ENCODE results near the gene UIMC1.

The UIMC1 gene

GRCh38 chr5:176881021-176881749, 125.4 kb downstream of the UIMC1 start:
- Mint-ChIP-seq H3K9me3 (no peaks in the 10 kb centered on the region), H3K4me1 (ENCODE audit: low read depth in 2 of 2) (peaks cover 3 to 10% of the 10 kb centered on the region in 2 donors), H3K4me3 (no peak overlapping the region), H3K27ac (no peak overlapping the region), H3K36me3 (ENCODE audit: insufficient read depth) (peaks cover 3% of the 10 kb centered on the region), H3K27me3 (peaks cover 34 to 61% of the 10 kb centered on the region in 2 donors)
- ATAC-seq (replicated peaks) (no peak), DNase-seq (no peak)

GRCh38 chr5:176880366-176881020, 126.1 kb downstream of the UIMC1 start:
- H3K27ac Mint-ChIP-seq: no peak overlapping the region
- peaks cover 10 to 17% of the 10 kb centered on the region in 2 donors for H3K4me1 Mint-ChIP-seq (ENCODE audit: low read depth in 2 of 2)
- no peaks in the 10 kb centered on the region for H3K9me3 Mint-ChIP-seq
- DNase-seq: no peak
- peaks cover 3% of the 10 kb centered on the region for H3K36me3 Mint-ChIP-seq (ENCODE audit: insufficient read depth)
- H3K4me3 Mint-ChIP-seq: no peak overlapping the region
- ATAC-seq (replicated peaks): no peak
- H3K27me3 Mint-ChIP-seq: peaks cover 40 to 68% of the 10 kb centered on the region in 2 donors

GRCh38 chr5:176879663-176880361, 126.8 kb downstream of the UIMC1 start:
- no peak for DNase-seq
- H3K9me3 Mint-ChIP-seq: no peaks in the 10 kb centered on the region
- H3K4me3 Mint-ChIP-seq: no peak overlapping the region
- peaks cover 44 to 75% of the 10 kb centered on the region in 2 donors for H3K27me3 Mint-ChIP-seq
- peaks cover 3% of the 10 kb centered on the region for H3K36me3 Mint-ChIP-seq (ENCODE audit: insufficient read depth)
- H3K27ac Mint-ChIP-seq: no peak overlapping the region
- ATAC-seq (replicated peaks): no peak
- H3K4me1 Mint-ChIP-seq (ENCODE audit: low read depth in 2 of 2): peaks cover 11 to 23% of the 10 kb centered on the region in 2 donors

GRCh38 chr5:176878906-176879662, 127.5 kb downstream of the UIMC1 start:
- no peak for DNase-seq
- ATAC-seq (replicated peaks): no peak
- Mint-ChIP-seq H3K4me3 (no peak overlapping the region), H3K36me3 (ENCODE audit: insufficient read depth) (peaks cover 4% of the 10 kb centered on the region), H3K9me3 (no peaks in the 10 kb centered on the region), H3K27me3 (peaks cover 44 to 75% of the 10 kb centered on the region in 2 donors), H3K4me1 (ENCODE audit: low read depth in 2 of 2) (peaks cover 11 to 20% of the 10 kb centered on the region in 2 donors), H3K27ac (no peak overlapping the region)

GRCh38 chr5:176878463-176878862, 128.1 kb downstream of the UIMC1 start:
- no peaks in the 10 kb centered on the region for H3K9me3 Mint-ChIP-seq
- peaks cover 44 to 74% of the 10 kb centered on the region in 2 donors for H3K27me3 Mint-ChIP-seq
- no peak overlapping the region for H3K4me3 Mint-ChIP-seq
- ATAC-seq (replicated peaks): no peak
- H3K36me3 Mint-ChIP-seq (ENCODE audit: insufficient read depth): peaks cover 10% of the 10 kb centered on the region
- H3K27ac Mint-ChIP-seq: no peak overlapping the region
- DNase-seq: no peak
- peaks cover 11 to 23% of the 10 kb centered on the region in 2 donors for H3K4me1 Mint-ChIP-seq (ENCODE audit: low read depth in 2 of 2)

GRCh38 chr5:176877793-176878331, 128.7 kb downstream of the UIMC1 start:
- Mint-ChIP-seq H3K4me3 (no peak overlapping the region), H3K27me3 (peaks cover 38 to 68% of the 10 kb centered on the region in 2 donors), H3K9me3 (peaks cover 0 to 3% of the 10 kb centered on the region in 2 donors), H3K4me1 (ENCODE audit: low read depth in 2 of 2) (peaks cover 16 to 23% of the 10 kb centered on the region in 2 donors), H3K27ac (no peak overlapping the region), H3K36me3 (ENCODE audit: insufficient read depth) (peaks cover 16% of the 10 kb centered on the region)
- ATAC-seq (replicated peaks) (no peak), DNase-seq (no peak)

GRCh38 chr5:176876506-176877431, 129.8 kb downstream of the UIMC1 start:
- Mint-ChIP-seq H3K27me3 (peaks cover 37 to 58% of the 10 kb centered on the region in 2 donors), H3K27ac (peak overlapping the region in 1 of 2 donors; percentile 62), H3K36me3 (ENCODE audit: insufficient read depth) (peaks cover 16% of the 10 kb centered on the region), H3K4me1 (ENCODE audit: low read depth in 2 of 2) (peaks cover 17 to 23% of the 10 kb centered on the region in 2 donors), H3K9me3 (peaks cover 0 to 3% of the 10 kb centered on the region in 2 donors), H3K4me3 (peak overlapping the region in 1 of 2 donors; percentile 56)
- DNase-seq (no peak), ATAC-seq (replicated peaks) (no peak)

GRCh38 chr5:176875783-176876505, 130.6 kb downstream of the UIMC1 start:
- DNase-seq (no peak), ATAC-seq (replicated peaks) (peak; percentile 17)
- Mint-ChIP-seq H3K4me3 (peak overlapping the region; percentile 8 to 56), H3K9me3 (peaks cover 0 to 3% of the 10 kb centered on the region in 2 donors), H3K27ac (peak overlapping the region in 1 of 2 donors; percentile 62), H3K36me3 (ENCODE audit: insufficient read depth) (peaks cover 16% of the 10 kb centered on the region), H3K4me1 (ENCODE audit: low read depth in 2 of 2) (peaks cover 17 to 23% of the 10 kb centered on the region in 2 donors), H3K27me3 (peaks cover 33 to 49% of the 10 kb centered on the region in 2 donors)

GRCh38 chr5:176875014-176875550, 131.5 kb downstream of the UIMC1 start:
- Mint-ChIP-seq H3K36me3 (ENCODE audit: insufficient read depth) (peaks cover 23% of the 10 kb centered on the region), H3K27me3 (peaks cover 31 to 44% of the 10 kb centered on the region in 2 donors), H3K27ac (peak overlapping the region in 1 of 2 donors; percentile 62), H3K9me3 (peaks cover 3 to 6% of the 10 kb centered on the region in 2 donors), H3K4me1 (ENCODE audit: low read depth in 2 of 2) (peaks cover 20 to 30% of the 10 kb centered on the region in 2 donors), H3K4me3 (no peak overlapping the region)
- ATAC-seq (replicated peaks): no peak
- DNase-seq: no peak

- H3K4me1 Mint-ChIP-seq (ENCODE audit: low read depth in 2 of 2): peaks cover 21 to 30% of the 10 kb centered on the region in 2 donors
- peaks cover 27 to 38% of the 10 kb centered on the region in 2 donors for H3K27me3 Mint-ChIP-seq
- DNase-seq: no peak
- H3K4me3 Mint-ChIP-seq: no peak overlapping the region
- peaks cover 23% of the 10 kb centered on the region for H3K36me3 Mint-ChIP-seq (ENCODE audit: insufficient read depth)
- peak overlapping the region in 1 of 2 donors; percentile 35 for H3K27ac Mint-ChIP-seq
- H3K9me3 Mint-ChIP-seq: peaks cover 3 to 6% of the 10 kb centered on the region in 2 donors
- no peak for ATAC-seq (replicated peaks)
Observed at GRCh38 chr5:176874198-176874780, 132.3 kb downstream of the UIMC1 start.
